Neural progenitor cell (in vitro differentiated cells): ENCODE measurements around the gene RPL18.

Experiments
- CTCF ChIP-seq: fragments of 200-600 bp; sonication (generic); IDR thresholded peaks from 2 replicates; pipeline ENCODE4 v1.5.1; 2017; ENCODE audit warnings: antibody characterized with exemption, mild to moderate bottlenecking
- EZH2 ChIP-seq: fragments of 200-600 bp; sonication (generic); IDR thresholded peaks from 2 replicates; pipeline ENCODE4 v1.6.1; 2017; ENCODE audit warnings: antibody characterized with exemption, mild to moderate bottlenecking, moderate library complexity
- EZH2phosphoT487 ChIP-seq: fragments of 200-600 bp; sonication (generic); IDR thresholded peaks from 2 replicates; pipeline ENCODE4 v1.6.1; 2017; ENCODE audit warnings: antibody characterized with exemption

GRCh38 chr19:48573163-48573505, 45.8 kb downstream of the RPL18 start:
- TF ChIP-seq CTCF = no peak
- TF ChIP-seq EZH2 = no peak
- no peak for TF ChIP-seq EZH2phosphoT487
